Inferior parietal cortex (tissue), 1 donor: ENCODE measurements around the gene MESD.
"Not testable (repeated sequence)": the region's sequence is repeated elsewhere in the genome, so short reads cannot be mapped to it uniquely, and the experiment has no call there.

Experiments used
- DNase-seq: peaks from one replicate; pipeline ENCODE4 v3.0.0-alpha.2; 2016; ENCODE audit errors: extremely low spot score

Gene MESD

DNA sequence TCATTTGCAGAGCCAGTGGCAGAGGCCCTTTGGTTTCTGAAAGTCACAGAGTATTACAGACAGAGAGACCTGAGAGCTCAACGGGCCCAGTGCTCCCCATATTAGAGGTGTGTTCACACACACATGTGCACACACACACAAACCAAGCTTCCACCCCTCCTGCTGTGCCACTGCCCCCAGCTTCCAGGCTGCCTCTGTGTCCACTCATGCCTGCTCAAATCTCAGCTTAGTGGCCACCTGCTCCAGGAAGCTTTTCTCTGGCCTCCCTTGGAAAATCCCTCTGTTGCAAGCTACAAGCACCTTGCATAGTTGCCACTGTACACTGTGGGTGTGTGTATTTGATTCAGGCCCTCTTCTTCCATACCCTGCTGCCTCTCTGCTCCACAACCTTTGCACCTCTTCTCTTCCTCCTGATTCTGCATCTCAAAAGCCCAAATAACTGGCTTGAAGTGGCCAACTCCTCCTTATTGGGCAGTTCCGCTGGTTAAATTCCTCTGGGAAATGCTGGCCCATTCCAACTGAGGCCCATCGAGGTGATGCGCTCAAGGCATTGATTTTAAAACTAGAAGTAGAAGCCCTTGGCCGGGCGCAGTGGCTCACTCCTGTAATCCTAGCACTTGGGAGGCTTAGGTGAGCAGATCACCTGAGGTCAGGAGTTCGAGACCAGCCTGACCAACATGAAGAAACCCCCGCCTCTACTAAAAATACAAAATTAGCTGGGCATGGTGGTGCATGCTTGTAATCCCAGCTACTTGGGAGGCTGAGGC lies 23.0 kb downstream of the MESD start:
- no peak for DNase-seq

GRCh38 chr15:80965454-80965853 lies 24.2 kb downstream of the MESD start:
- DNase-seq = not testable (repeated sequence)

DNA sequence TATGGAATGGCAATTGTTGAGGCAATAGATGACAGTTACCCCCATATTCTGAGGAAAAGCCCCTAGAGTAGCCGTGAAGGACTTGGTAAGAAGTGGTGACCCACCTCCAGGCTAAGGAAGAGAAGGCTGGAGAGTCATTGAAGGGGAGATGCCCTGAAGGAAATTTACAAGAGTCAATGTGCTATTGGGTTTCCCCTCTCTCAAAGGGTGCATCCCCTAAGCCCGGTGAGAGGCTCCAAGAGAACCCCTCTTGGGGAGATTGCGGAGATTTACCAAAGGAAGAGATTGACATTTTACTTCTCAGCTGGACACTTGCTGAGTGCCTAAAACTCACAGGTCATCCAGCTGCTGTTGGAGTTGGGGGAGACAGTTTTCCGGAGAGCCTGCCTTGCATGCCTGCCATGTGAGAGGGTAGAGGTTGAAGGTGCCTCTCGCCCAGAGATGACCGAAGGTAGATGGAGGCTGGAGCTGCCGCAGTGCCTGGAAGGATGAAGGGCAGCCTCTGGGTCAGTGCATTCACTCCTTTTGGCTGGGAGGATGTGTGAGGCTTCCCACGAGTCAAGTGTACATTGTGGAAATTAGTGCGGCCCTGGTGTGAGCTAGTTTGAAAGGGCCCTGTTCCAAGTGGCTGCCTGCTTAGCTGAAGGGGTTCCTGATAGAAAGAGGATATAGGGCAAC lies 30.7 kb downstream of the MESD start:
- DNase-seq = no peak

DNA sequence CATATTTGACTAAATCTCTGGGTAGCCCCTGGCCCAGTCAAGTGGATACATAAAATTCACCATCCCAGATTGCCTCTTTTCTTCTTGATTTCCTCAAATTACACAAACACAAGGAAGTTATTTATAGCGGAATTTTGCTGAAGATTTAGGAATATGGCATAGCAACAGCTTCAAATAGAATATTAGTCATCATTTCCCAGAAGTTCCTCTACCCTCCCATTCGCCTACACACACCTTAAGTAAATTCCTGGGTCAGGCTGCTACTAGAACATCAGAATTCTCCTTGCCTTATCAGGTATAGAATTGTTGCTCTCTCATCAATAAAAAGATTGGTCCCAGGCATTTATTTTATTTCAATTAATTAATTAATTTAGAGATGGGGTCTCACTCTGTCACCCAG lies 31.6 kb downstream of the MESD start:
- DNase-seq = peak; percentile 22

DNA sequence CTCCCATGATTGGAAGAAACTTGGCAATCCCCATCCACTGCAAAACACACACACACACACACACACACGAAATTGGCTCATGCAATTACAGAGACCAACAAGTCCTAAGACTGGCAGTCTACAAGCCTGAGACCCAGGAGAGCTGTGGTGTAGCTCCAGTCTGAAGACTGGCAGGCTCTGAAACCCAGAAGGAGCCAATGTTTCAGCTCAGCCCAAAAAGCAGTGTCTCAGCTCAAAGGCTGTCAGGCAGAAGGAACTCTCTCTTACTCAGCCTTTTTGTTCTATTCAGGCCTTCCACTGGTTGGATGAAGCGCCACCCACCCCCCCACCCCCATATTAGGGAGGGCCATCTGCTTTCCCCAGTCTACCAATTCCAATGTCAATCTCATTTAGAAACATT lies 32.1 kb downstream of the MESD start:
- DNase-seq = no peak

GRCh38 chr15:80955571-80956452 lies 33.8 kb downstream of the MESD start:
- DNase-seq = peak; percentile 49

DNA sequence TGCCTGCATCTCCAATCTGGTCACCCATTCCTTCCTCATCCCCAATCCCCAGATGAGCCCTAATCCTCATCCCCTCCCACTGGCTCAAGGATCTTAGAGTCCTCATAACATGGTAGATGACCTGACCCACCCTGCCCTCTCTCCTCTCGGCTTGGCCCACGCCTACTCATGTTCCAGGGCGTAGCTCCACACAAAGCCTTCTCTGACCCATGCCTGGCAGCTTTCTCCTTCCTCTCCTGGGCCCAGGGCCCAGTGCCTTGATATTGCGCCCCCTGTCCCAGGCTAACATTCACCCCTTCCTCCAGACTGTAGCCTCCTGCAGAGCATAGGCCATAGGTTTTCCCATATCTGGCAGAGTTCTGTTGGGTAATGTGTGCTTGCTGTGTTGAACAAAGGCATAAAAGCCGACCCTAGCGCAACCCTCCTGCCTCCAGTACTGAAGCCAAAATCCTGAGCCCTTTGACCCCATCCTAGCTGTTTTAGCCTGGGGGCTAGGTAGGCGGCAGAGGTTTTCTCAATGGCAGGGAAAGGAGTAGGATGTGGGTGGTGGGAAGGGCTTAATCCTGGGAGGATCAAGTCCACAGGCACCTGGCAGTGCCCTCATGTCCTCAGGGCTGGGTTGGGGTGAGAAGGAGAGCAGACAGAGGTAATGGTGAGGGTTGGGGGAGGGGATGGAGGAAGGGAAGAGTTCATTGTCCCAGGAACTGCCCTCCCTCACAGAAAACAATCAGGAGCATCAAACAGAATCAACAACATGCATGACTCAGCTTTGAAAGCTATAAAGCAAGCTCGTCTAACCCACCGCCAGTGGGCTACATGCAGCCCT lies 35.5 kb downstream of the MESD start:
- no peak for DNase-seq

GRCh38 chr15:80953001-80953952 lies 36.3 kb downstream of the MESD start:
- no peak for DNase-seq

DNA sequence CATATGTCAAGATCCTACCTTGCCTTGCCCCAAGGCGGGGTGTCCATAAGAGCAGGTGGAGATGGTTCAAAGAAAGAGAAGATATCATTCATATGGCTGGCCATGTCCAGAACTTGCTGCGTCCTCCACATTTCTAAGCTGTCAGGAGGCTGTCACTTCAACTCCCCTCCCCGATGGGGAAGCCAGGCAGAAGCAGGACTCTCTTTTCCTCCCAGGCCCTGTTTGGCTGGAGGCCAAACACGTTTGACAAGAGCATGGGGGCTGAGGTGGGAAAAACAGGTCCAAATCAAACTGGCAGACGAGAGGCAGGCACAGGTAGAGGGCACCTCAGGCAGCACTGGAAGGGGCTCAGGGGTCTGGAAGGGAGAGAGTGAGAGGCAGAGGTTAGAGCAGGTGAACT lies 37.7 kb downstream of the MESD start:
- no peak for DNase-seq

- no peak for DNase-seq
Observed at GRCh38 chr15:80950291-80951078, 39.1 kb downstream of the MESD start.

DNA sequence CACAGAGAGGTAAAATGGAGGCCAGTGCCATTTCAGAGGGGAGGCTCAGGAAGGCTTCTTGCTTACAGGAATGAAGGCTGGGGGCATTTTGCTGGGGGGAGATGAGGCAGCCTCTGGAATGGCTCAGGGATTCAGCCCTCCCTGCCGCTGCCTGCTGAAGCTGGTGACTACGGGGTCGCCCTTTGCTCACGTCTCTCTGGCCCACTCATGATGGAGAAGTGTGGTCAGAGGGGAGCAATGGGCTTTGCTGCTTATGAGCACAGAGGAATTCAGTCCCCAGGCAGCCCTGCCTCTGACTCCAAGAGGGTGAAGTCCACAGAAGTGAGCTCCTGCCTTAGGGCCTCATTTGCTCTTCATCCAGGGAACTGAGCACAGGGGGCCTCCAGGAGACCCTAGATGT lies 39.9 kb downstream of the MESD start:
- no peak for DNase-seq

- DNase-seq = no peak
Observed at GRCh38 chr15:80948651-80949292, 40.8 kb downstream of the MESD start.

DNA sequence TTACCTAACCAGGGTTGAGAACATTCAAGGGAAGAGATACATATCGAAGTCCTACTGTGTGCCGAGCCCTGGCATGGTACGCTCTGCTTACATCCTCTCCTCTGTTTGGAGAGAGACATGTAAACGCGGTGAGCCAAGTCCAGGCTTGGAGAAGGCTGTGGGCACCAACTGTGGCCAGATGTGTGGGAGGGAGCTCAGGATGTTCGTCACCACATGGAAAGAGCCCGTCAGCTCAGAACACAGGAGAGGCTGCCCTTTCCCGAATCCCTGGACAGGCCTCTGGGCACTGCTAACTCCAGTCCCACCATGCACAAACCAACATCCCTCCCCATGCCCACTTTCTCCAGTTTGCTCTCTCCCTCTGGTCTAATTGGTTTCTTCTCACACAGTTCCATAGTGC lies 43.0 kb downstream of the MESD start:
- DNase-seq = no peak

- DNase-seq = no peak
Observed at GRCh38 chr15:80945605-80946004, 44.0 kb downstream of the MESD start.

- no peak for DNase-seq
Observed at GRCh38 chr15:80944818-80945217, 44.8 kb downstream of the MESD start.

- peak; percentile 22 for DNase-seq
Observed at GRCh38 chr15:80942746-80943565, 46.7 kb downstream of the MESD start.

DNA sequence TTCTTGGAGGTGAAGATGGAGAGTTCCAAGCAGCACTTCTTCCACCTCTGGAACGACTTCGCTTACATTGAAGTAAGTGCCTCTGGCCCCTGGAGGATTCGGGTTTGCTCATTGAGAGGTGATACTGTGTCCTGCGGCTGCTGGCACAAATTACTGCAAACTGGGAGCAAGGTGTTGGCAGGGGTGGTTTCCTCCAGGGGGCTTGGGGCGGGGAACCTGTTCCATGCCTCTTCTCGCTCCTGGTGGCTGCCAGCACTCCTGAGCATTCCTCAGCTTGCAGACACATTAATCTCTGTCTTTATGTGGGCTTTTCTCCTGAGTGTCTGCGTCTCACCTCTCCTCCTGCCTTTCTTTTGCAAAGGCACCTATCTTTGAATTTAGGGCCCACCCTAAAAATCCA lies 47.4 kb downstream of the MESD start:
- DNase-seq = no peak

GRCh38 chr15:80940851-80941250 lies 48.8 kb downstream of the MESD start:
- DNase-seq = no peak
